SK-N-SH (cell line): Measurements from ENCODE around the gene RICTOR.
"Not testable (repeated sequence)": the region's sequence is repeated elsewhere in the genome, so short reads cannot be mapped to it uniquely, and the experiment has no call there.

ENCODE experiments used
- EZH2phosphoT487 ChIP-seq: fragments of 200-600 bp; sonication (generic); IDR thresholded peaks from 2 replicates; pipeline ENCODE4 v1.6.1; 2017; ENCODE audit warnings: low read depth, mixed run types, mild to moderate bottlenecking, antibody characterized with exemption, moderate library complexity, borderline replicate concordance
- FOXM1 ChIP-seq: IDR thresholded peaks from 2 replicates; pipeline ENCODE4 v1.4.0; 2012; ENCODE audit warnings: low read depth, mild to moderate bottlenecking
- GATA2 ChIP-seq: sonication (generic); formaldehyde crosslinking; IDR thresholded peaks from 2 replicates; pipeline ENCODE4 v1.5.0; 2020; ENCODE audit warnings: mild to moderate bottlenecking, missing genetic modification reagents

DNA sequence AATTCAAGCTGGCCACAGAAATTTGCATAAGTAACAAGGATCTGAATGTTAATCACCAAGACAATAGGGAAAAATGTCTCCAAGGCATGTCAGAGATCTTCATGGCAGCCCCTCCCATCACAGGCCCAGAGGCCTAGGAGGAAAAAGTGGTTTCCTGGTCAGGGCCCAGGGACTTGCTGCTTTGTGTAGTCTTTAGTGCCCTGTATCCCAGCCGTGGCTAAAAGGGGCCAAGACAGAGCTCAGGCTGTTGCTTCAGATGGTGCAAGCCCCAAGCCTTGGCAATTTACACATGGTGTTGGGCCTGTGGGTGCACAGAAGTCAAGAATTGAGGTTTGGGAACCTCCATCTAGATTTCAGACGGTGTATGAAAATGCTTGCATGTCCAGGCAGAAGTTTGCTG is 63.2 kb downstream of the RICTOR start:
- TF ChIP-seq FOXM1; EZH2phosphoT487; GATA2 (CRISPR knock-in tag): not testable (repeated sequence)
